ENCODE data around the gene CLRN3. TPM values are rescaled to one million over a fixed set of nuclear protein-coding genes. Genes with fewer than 3 reads are reported as not detected.

The CLRN3 gene
- total and polyA plus RNA-seq, 8 donors: 0.18 to 0.84 (median 0.50) TPM; not detected in 2

DNA sequence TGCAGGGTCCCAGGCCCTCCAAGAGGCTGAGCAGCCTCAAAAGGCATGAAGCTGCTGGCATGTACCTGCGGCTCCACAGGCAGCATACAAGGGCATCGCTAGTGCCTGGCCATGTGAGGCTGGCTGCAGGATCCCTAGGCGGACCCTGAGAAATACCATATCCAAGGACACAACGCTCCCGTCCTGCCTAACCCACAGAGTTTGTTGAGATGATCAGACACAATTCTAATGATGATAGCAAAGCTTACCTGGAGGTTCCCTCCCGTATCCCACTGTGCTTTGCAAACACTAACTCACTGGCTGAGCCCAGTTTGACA, 17.3 kb downstream of the CLRN3 start:
- ATAC-seq (no peak), FAIRE-seq (no peak), DNase-seq (no peak)
- Histone ChIP-seq H3K27ac (no peak overlapping the region), H3K9me3 (no peaks in the 10 kb centered on the region), H3K4me1 (no peaks in the 10 kb centered on the region), H3K27me3 (no peaks in the 10 kb centered on the region), H3K4me3 (no peak overlapping the region), H3K36me3 (no peaks in the 10 kb centered on the region)
- 86 to 93% methylated on average over 6 of the region's 6 CpGs for WGBS, 2 donors
- TF ChIP-seq, protein P1, sequence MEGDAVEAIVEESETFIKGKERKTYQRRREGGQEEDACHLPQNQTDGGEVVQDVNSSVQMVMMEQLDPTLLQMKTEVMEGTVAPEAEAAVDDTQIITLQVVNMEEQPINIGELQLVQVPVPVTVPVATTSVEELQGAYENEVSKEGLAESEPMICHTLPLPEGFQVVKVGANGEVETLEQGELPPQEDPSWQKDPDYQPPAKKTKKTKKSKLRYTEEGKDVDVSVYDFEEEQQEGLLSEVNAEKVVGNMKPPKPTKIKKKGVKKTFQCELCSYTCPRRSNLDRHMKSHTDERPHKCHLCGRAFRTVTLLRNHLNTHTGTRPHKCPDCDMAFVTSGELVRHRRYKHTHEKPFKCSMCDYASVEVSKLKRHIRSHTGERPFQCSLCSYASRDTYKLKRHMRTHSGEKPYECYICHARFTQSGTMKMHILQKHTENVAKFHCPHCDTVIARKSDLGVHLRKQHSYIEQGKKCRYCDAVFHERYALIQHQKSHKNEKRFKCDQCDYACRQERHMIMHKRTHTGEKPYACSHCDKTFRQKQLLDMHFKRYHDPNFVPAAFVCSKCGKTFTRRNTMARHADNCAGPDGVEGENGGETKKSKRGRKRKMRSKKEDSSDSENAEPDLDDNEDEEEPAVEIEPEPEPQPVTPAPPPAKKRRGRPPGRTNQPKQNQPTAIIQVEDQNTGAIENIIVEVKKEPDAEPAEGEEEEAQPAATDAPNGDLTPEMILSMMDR (IDR thresholded peaks at IDR 0.05): no peak
- intact Hi-C loops (cut with DNase I): no loop called here

DNA sequence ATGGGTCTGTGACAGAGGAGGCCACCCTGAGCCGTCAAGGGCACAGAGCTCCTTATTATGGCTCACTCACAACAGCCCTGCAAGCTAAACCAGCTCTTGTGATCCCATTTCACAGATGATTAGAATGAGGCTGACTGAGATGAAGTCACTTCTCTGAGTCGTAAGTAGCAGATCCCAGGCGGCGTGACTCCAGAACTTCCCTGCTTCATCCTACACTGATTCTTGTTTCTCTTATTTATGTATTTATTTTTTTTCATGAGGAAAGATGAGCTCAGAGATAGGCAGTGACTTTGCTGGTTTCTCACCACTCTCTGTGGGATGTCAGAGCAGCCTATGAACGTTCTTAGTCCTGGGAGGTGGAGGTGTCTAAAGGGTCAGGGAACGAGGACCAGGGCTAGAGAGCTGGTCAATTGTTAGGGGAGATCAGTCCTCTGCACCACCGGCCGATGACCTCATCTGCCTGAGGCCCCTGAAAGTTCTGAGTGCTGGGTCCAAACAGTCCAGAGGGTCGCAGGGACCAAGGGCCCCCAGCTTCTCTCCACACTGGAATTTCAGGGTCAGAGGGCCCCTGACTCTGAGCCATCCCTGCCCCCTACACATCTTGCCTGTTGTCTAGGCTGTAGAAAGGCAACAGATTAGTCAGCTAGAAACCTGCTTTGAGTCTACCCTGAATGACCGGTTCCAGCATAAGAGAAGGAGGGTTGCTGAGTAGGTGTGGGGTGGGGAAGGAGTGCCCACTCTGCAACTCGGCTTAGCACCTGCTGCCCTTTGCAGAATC, 17.9 kb downstream of the CLRN3 start:
- H3K4me3 ChIP-seq: no peak overlapping the region
- no peak overlapping the region for H3K27ac ChIP-seq
- H3K4me1 ChIP-seq: no peaks in the 10 kb centered on the region
- 77 to 78% methylated on average over 11 of the region's 11 CpGs for WGBS, 2 donors
- intact Hi-C loops (cut with DNase I): no loop called here
- no peak for FAIRE-seq
- DNase-seq: no peak
- TF ChIP-seq, protein P1 (IDR thresholded peaks at IDR 0.05): no peak
- no peaks in the 10 kb centered on the region for H3K9me3 ChIP-seq
- H3K36me3 ChIP-seq: no peaks in the 10 kb centered on the region
- no peaks in the 10 kb centered on the region for H3K27me3 ChIP-seq
- ATAC-seq: no peak

DNA sequence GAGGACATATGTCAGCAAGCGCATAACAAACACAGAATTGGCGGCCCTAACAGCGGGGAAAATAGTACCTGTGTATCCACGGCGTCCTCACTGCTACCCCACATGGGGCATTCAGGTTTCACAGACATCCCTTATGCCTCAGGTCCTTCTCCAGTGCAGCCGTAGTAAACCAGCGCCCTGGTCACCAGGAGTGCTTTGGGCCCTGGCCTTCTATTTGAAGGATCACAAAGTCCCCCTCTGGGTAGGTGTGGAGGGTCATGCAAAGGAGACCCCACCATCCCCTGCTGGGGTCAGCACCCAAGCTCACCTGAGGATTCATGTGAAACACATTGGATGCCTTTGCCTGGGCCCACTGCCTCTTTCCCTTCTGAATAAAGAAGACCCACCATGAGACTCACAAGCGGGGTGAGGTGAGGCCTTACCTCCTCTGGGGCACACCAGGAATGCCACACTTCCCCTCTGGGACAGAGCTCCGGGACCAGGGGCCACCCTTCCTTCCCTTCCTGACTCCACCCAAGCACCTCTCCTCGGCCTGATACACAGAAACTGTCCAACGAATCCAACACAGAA, 18.8 kb downstream of the CLRN3 start:
- intact Hi-C loops (cut with DNase I): no loop called here
- no peak for FAIRE-seq
- Histone ChIP-seq H3K36me3 (no peaks in the 10 kb centered on the region), H3K27ac (no peak overlapping the region), H3K4me1 (no peaks in the 10 kb centered on the region), H3K4me3 (no peak overlapping the region), H3K27me3 (no peaks in the 10 kb centered on the region), H3K9me3 (no peaks in the 10 kb centered on the region)
- WGBS, 2 donors: 82 to 83% methylated on average over 11 of the region's 11 CpGs
- TF ChIP-seq, protein P1 (IDR thresholded peaks at IDR 0.05): no peak
- no peak for DNase-seq
- ATAC-seq: no peak

GRCh38 chr10:127872871-127873600, 19.7 kb downstream of the CLRN3 start:
- TF ChIP-seq, protein P1 (IDR thresholded peaks at IDR 0.05): no peak
- ATAC-seq (peak in 3 of 4 donors; percentile 61 to 81 (median 67)), DNase-seq (no peak), FAIRE-seq (no peak)
- H3K4me3 ChIP-seq: no peak overlapping the region
- no peaks in the 10 kb centered on the region for H3K36me3 ChIP-seq
- no peaks in the 10 kb centered on the region for H3K9me3 ChIP-seq
- H3K4me1 ChIP-seq: no peaks in the 10 kb centered on the region
- H3K27ac ChIP-seq: no peak overlapping the region
- no peaks in the 10 kb centered on the region for H3K27me3 ChIP-seq
- intact Hi-C loops (cut with DNase I): no loop called here
- WGBS, 2 donors: 58 to 59% methylated on average over 12 of the region's 12 CpGs

Measured in pancreas (tissue), 10 donors.